ENCODE measurements around the gene FBXO42. TPM values are rescaled to one million over a fixed set of nuclear protein-coding genes. Genes with fewer than 3 reads are reported as not detected.

FBXO42 gene
- polyA plus RNA-seq (ENCODE audit: insufficient read length), result 21.0 TPM

GRCh38 chr1:16351994-16352841, at the start of gene FBXO42:
FBXO42 (minus strand) TSS chr1:16352480; CDS start chr1:16315418, 37,062 bp downstream.
- peak; percentile 99 for DNase-seq

- no peak for DNase-seq
Observed at GRCh38 chr1:16398371-16398953, 46.2 kb upstream of the FBXO42 start.

- DNase-seq, result no peak
Observed at GRCh38 chr1:16397120-16397519, 44.8 kb upstream of the FBXO42 start.

- DNase-seq, result no peak
Observed at GRCh38 chr1:16396591-16396990, 44.3 kb upstream of the FBXO42 start.

- no peak for DNase-seq
Observed at GRCh38 chr1:16394977-16395376, 42.7 kb upstream of the FBXO42 start.

- no peak for DNase-seq
Observed at GRCh38 chr1:16393570-16394521, 41.6 kb upstream of the FBXO42 start.

GRCh38 chr1:16392740-16393569, 40.7 kb upstream of the FBXO42 start:
- no peak for DNase-seq

- no peak for DNase-seq
Observed at GRCh38 chr1:16391411-16391810, 39.1 kb upstream of the FBXO42 start.

- DNase-seq, result peak; percentile 64
Observed at GRCh38 chr1:16387201-16388188, 35.2 kb upstream of the FBXO42 start.

- peak; percentile 36 for DNase-seq
Observed at GRCh38 chr1:16386454-16387113, 34.3 kb upstream of the FBXO42 start.

GRCh38 chr1:16385659-16386453, 33.6 kb upstream of the FBXO42 start:
- no peak for DNase-seq

GRCh38 chr1:16383888-16384287, 31.6 kb upstream of the FBXO42 start:
- DNase-seq, result no peak

GRCh38 chr1:16380868-16381267, 28.6 kb upstream of the FBXO42 start:
- DNase-seq, result no peak

GRCh38 chr1:16378443-16378842, 26.2 kb upstream of the FBXO42 start:
- DNase-seq, result no peak

GRCh38 chr1:16376971-16377370, 24.7 kb upstream of the FBXO42 start:
- DNase-seq, result no peak

GRCh38 chr1:16375521-16376340, 23.5 kb upstream of the FBXO42 start:
- DNase-seq, result no peak

GRCh38 chr1:16374266-16374665, 22.0 kb upstream of the FBXO42 start:
- DNase-seq, result no peak

All from hindlimb muscle (tissue), 1 donor.